HG02970 (cell line): ENCODE data around the gene SLC22A14.

Experiments
- ATAC-seq: cut with Tn5 transposase; IDR thresholded peaks from one replicate; pipeline ENCODE4 v1.9.1; 2021; ENCODE audit warnings: mild to moderate bottlenecking, moderate library complexity, moderate number of reproducible peaks; ENCODE audit not compliant: unreplicated experiment, low FRiP score

SLC22A14 gene

GRCh38 chr3:38337703-38338102 is 55.6 kb downstream of the SLC22A14 start:
- no peak for ATAC-seq

GRCh38 chr3:38343797-38344594 is 61.9 kb downstream of the SLC22A14 start:
- ATAC-seq: no peak

- ATAC-seq: peak; percentile 34
Observed at GRCh38 chr3:38345879-38346586, 63.9 kb downstream of the SLC22A14 start.

GRCh38 chr3:38346587-38347410 is 64.7 kb downstream of the SLC22A14 start, which contains the start of gene XYLB:
TSS of gene XYLB (plus strand) at chr3:38346785. CDS start at chr3:38346869, 84 bp downstream.
- peak; percentile 94 for ATAC-seq

GRCh38 chr3:38347421-38348200 is 65.5 kb downstream of the SLC22A14 start:
- no peak for ATAC-seq

- no peak for ATAC-seq
Observed at GRCh38 chr3:38348903-38349302, 66.8 kb downstream of the SLC22A14 start.

GRCh38 chr3:38349684-38350359 is 67.7 kb downstream of the SLC22A14 start:
- ATAC-seq: no peak

GRCh38 chr3:38353151-38353550 is 71.1 kb downstream of the SLC22A14 start:
- ATAC-seq: no peak

GRCh38 chr3:38354588-38355330 is 72.7 kb downstream of the SLC22A14 start:
- ATAC-seq: no peak

GRCh38 chr3:38359038-38359437 is 76.9 kb downstream of the SLC22A14 start:
- ATAC-seq: no peak

- ATAC-seq: no peak
Observed at GRCh38 chr3:38360345-38360744, 78.3 kb downstream of the SLC22A14 start.

GRCh38 chr3:38361496-38361895 is 79.4 kb downstream of the SLC22A14 start:
- no peak for ATAC-seq

GRCh38 chr3:38362825-38363224 is 80.7 kb downstream of the SLC22A14 start:
- no peak for ATAC-seq

- ATAC-seq: no peak
Observed at GRCh38 chr3:38364721-38365400, 82.8 kb downstream of the SLC22A14 start.

- no peak for ATAC-seq
Observed at GRCh38 chr3:38365469-38366062, 83.5 kb downstream of the SLC22A14 start.

GRCh38 chr3:38366082-38366481 is 84.0 kb downstream of the SLC22A14 start:
- ATAC-seq: no peak

GRCh38 chr3:38367779-38368178 is 85.7 kb downstream of the SLC22A14 start:
- ATAC-seq: no peak
